Heart left ventricle (tissue), 16 donors: ENCODE results near the gene PHLDB3. TPM values are rescaled to one million over a fixed set of nuclear protein-coding genes. Genes with fewer than 3 reads are reported as not detected.

Experiments
- ATAC-seq, 4 donors: fragments of 200-7000 bp; cut with Tn5 transposase; one replicate each; pipeline ENCODE4 v1.9.1; 2020 to 2022; ENCODE audit warnings: moderate library complexity in 4 of 4, mild to moderate bottlenecking in 3 of 4, moderate number of reproducible peaks in 1 of 4
- DNase-seq, 5 donors: peaks; one replicate each; pipeline ENCODE4 v3.0.0-alpha.2; 2020
- H3K27ac ChIP-seq, 12 donors: fragments of 200-600 bp; sonication (generic) in 4 of 12; one replicate each; pipeline versions ENCODE4 v1.5.0 to v1.8.0; 2016 to 2022; ENCODE audit warnings: mild to moderate bottlenecking in 2 of 12
- H3K27me3 ChIP-seq, 9 donors: fragments of 200-600 bp; sonication (generic) in 2 of 9; one replicate each; pipeline versions ENCODE4 v1.5.1 to v1.8.0; 2016 to 2022; ENCODE audit warnings: mild to moderate bottlenecking in 3 of 9
- H3K36me3 ChIP-seq, 9 donors: fragments of 200-600 bp; sonication (generic) in 2 of 9; one replicate each; pipeline versions ENCODE4 v1.5.0 to v1.8.0; 2018 to 2022; ENCODE audit warnings: mild to moderate bottlenecking in 2 of 9
- H3K4me1 ChIP-seq, 12 donors: fragments of 200-600 bp; sonication (generic) in 4 of 12; one replicate each; pipeline versions ENCODE4 v1.5.0 to v1.8.0; 2016 to 2022; ENCODE audit warnings: mild to moderate bottlenecking in 3 of 12
- H3K4me3 ChIP-seq, 12 donors: fragments of 200-600 bp; sonication (generic) in 4 of 12; one replicate each; pipeline versions ENCODE4 v1.5.0 to v1.8.0; 2017 to 2022; ENCODE audit warnings: mild to moderate bottlenecking in 9 of 12, moderate library complexity in 4 of 12
- H3K9me3 ChIP-seq, 12 donors: fragments of 200-600 bp; sonication (generic) in 4 of 12; one replicate each; pipeline versions ENCODE4 v1.5.0 to v1.8.0; 2016 to 2022; ENCODE audit warnings: mild to moderate bottlenecking in 1 of 12
- POLR2A ChIP-seq, 2 donors: fragments of 450-650 bp; IDR thresholded peaks; one replicate each; pipeline ENCODE4 v1.6.1; 2017; ENCODE audit warnings: antibody characterized with exemption in 2 of 2, mild to moderate bottlenecking in 2 of 2, moderate library complexity in 2 of 2
- WGBS, 4 donors: extraction: QIAGEN DNeasy Blood & Tissue Kit in 2 of 4; methylation state at CpG; one replicate each; pipeline versions ENCODE4 v1.1.5 to v1.1.7; 2013 to 2018; 5-methylcytosine and 5-hydroxymethylcytosine counted together
- intact Hi-C, 10 donors: fragments of 100-400 bp; cut with DNase I; formaldehyde crosslinking; loops; one replicate each; pipeline versions ENCODE4 v1.11.1 to v1.14.2; 2022
- polyA plus RNA-seq, 2 donors: library from polyadenylated mRNA; stranded (reverse); fragments of 200-250 nt; gene quantifications; one replicate each; pipeline ENCODE4 v1.2.3, GENCODE V29; 2013
- total RNA-seq, 9 donors: library from RNA; depleted of rRNA in 2 of 9; stranded (reverse); fragments of >200 nt in 2 of 9; fragmentation: NEBNext Ultra II Directional in 3 of 9; extraction: Animal tissue kit (Norgen Biotek cat#: 25700) in 3 of 9; gene quantifications; one replicate each; pipeline versions ENCODE4 v1.1.0 to v1.2.4, GENCODE V29; 2016 to 2023
- TF ChIP-seq, protein P1 (sequence below), 12 donors: fragments of 200-600 bp; sonication (generic) in 4 of 12; IDR thresholded peaks; one replicate each; pipeline versions ENCODE4 v1.5.0 to v1.8.0; 2018 to 2022; ENCODE audit warnings: antibody characterized with exemption in 12 of 12, mild to moderate bottlenecking in 5 of 12
- donor health status: ischemic (EF 13 %, LVEDD 7.1; RV severe dilation, severe dysfunction).
- donor health status: healthy with polysubstance abuse.
- donor health status: DM: no; HTN: yes; CAD: no.
- donor health status: DM: no; HTN: no; CAD: no.
- donor health status: ischemic (EF 25% LVEDD 6.9; RV normal size, moderate dysfunction).
- donor health status: ischemic (EF 25% LVEDD 5.7; RV mildly dilated, moderate dysfunction).
- donor health status: healthy.
- donor health status: DM: yes; HTN: yes; CAD: no.
- donor health status: ischemic (EF 35%, LVEDD 5.7; RV mildly dilated, moderate dysfunction).
- donor health status: nonischemic (EF 11% LVEDD 7.7; RV severe dilation, severe dysfunction).
- donor health status: DM: yes; HTN: yes; CAD: no.
- donor health status: PGD.
- donor health status: ischemic (EF 29% LVEDD 5.4; RV normal size, mild dysfunction).
- donor health status: nonischemic (EF 23%, LVEDD 6.1; RV moderate dilation, normal function).

The PHLDB3 gene
- total and polyA plus RNA-seq, 11 donors, result 2.4 to 11.6 (median 5.7) TPM

- intact Hi-C loops, result loop anchor here in 6 of 10 donors (2.0 to 10.0 kb wide), 5 partner anchors 62 to 252 kb away; partner anchors contain the start of genes IRGQ (in 3 of the 6), ZNF576 (in 3 of the 6) and KCNN4 (in 1 of the 6)
- Histone ChIP-seq H3K4me1 (peaks cover 0 to 31% (median 17%) of the 10 kb centered on the region in 12 donors), H3K9me3 (no peaks in the 10 kb centered on the region), H3K27ac (peak overlapping the region; percentile 58 to 95 (median 88)), H3K27me3 (no peaks in the 10 kb centered on the region), H3K36me3 (peaks cover 0 to 3% (median 0%) of the 10 kb centered on the region in 9 donors), H3K4me3 (peak overlapping the region; percentile 35 to 72 (median 60))
- ATAC-seq (peak; percentile 2 to 6 (median 4)), DNase-seq (peak; percentile 56 to 79 (median 62))
- 1 to 5% (median 2%) methylated on average over 14 to 16 of the region's 16 CpGs for WGBS, 4 donors
- TF ChIP-seq, protein P1, sequence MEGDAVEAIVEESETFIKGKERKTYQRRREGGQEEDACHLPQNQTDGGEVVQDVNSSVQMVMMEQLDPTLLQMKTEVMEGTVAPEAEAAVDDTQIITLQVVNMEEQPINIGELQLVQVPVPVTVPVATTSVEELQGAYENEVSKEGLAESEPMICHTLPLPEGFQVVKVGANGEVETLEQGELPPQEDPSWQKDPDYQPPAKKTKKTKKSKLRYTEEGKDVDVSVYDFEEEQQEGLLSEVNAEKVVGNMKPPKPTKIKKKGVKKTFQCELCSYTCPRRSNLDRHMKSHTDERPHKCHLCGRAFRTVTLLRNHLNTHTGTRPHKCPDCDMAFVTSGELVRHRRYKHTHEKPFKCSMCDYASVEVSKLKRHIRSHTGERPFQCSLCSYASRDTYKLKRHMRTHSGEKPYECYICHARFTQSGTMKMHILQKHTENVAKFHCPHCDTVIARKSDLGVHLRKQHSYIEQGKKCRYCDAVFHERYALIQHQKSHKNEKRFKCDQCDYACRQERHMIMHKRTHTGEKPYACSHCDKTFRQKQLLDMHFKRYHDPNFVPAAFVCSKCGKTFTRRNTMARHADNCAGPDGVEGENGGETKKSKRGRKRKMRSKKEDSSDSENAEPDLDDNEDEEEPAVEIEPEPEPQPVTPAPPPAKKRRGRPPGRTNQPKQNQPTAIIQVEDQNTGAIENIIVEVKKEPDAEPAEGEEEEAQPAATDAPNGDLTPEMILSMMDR (IDR thresholded peaks at IDR 0.05), result no peak
- TF ChIP-seq POLR2A (IDR thresholded peaks at IDR 0.05), result no peak
These were observed 28.0 kb upstream of the PHLDB3 start for GRCh38 chr19:43532571-43532961.

- Histone ChIP-seq H3K27me3 (no peaks in the 10 kb centered on the region), H3K4me1 (peaks cover 0 to 43% (median 29%) of the 10 kb centered on the region in 12 donors), H3K4me3 (peak overlapping the region in 10 of 12 donors; percentile 80 to 98 (median 92)), H3K36me3 (no peaks in the 10 kb centered on the region), H3K9me3 (no peaks in the 10 kb centered on the region), H3K27ac (peak overlapping the region in 11 of 12 donors; percentile 55 to 90 (median 85))
- ATAC-seq, result peak in 2 of 4 donors; percentile 20 to 23
- WGBS, 4 donors, result 32 to 39% (median 34%) methylated on average over 13 of the region's 13 CpGs
- DNase-seq, result peak in 2 of 5 donors; percentile 27 to 37
- TF ChIP-seq, protein P1 (IDR thresholded peaks at IDR 0.05), result peak in 2 of 12 donors; percentile 10 to 28
- no peak for TF ChIP-seq POLR2A (IDR thresholded peaks at IDR 0.05)
- intact Hi-C loops, result no loop called here
These were observed 23.5 kb upstream of the PHLDB3 start for GRCh38 chr19:43527860-43528622.

DNA sequence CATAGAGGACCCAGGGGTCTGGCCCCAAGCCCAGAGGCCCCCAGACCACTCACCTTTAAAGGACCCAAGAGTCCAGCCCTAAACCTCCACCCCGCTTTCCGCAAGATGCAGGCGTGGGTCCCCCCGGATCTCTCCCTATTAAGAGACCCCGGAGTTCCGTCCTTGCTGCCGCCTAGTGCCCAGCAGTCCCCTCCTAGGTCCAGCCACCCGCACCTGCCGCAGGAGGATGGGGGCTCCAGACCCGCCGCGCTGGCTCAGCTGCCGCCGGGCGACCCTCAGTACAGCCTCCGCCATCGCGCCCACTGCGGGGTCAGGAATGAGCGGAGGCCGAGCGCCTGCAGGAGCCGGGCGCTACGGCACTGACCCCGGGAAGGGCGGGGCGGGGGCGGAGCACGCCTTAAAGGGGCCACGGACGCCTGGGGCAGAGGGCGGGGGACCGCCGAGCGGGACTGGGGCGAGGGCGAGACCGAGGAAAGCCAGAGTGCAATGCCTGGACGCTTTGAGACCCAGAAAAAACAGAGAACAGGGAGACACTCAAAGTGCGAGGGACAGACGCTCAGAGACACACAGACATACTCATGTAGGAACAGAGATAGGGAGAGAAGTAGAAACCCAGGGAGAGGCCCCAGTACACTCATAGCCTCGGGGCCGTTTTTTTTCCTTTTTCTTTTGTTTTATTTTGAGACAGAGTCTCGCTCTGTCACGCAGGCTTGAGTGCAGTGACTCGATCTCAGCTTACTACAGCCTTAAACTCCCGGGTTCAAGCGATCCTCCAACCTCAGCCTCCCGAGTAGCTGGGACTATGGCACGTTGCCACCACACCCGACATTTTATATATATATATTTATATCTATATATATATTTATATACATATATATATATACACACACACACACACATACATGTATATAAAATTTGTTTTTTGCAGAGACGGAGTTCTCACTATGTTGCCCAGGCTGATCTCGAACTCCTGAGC is 22.6 kb upstream of the PHLDB3 start, which contains the start of gene ETHE1:
Gene ETHE1 (minus strand): TSS at position 318 of the 976 bp plus-strand sequence. CDS start 24 bp downstream, at position 294.
- H3K4me3 ChIP-seq, result peak within 1 kb of the TSS; percentile 68 to 98 (median 90)
- no peaks in the 10 kb centered on the region for H3K9me3 ChIP-seq
- H3K27me3 ChIP-seq, result no peaks in the 10 kb centered on the region
- WGBS, 4 donors, result 5 to 8% (median 6%) methylated on average over 38 to 54 of the region's 54 CpGs
- intact Hi-C loops, result no loop called here
- peaks cover 0 to 34% (median 22%) of the 10 kb centered on the region in 12 donors for H3K4me1 ChIP-seq
- ATAC-seq, result peak; percentile 78 to 95 (median 93)
- peak within 1 kb of the TSS; percentile 37 to 90 (median 84) for H3K27ac ChIP-seq
- peak in 1 of 2 donors; percentile 79 for TF ChIP-seq POLR2A (IDR thresholded peaks at IDR 0.05)
- TF ChIP-seq, protein P1 (IDR thresholded peaks at IDR 0.05), result peak in 1 of 12 donors; percentile 17
- peak; percentile 86 to 93 (median 89) for DNase-seq
- no peaks in the 10 kb centered on the region for H3K36me3 ChIP-seq
